Epithelial cell of esophagus (primary cell): ENCODE results near the gene LEKR1.

Experiments
- DNase-seq: peaks from one replicate; pipeline ENCODE4 v3.0.0; 2010; ENCODE audit warnings: low read depth
- H3K4me3 ChIP-seq: 2 replicates; pipeline ENCODE4 v1.5.1; 2011; ENCODE audit warnings: mild to moderate bottlenecking, low read length, control low read depth
- CTCF ChIP-seq: IDR thresholded peaks from 2 replicates; pipeline ENCODE4 v1.5.1; 2011; ENCODE audit warnings: low read depth, mild to moderate bottlenecking, low read length, control low read depth, inconsistent platforms; ENCODE audit not compliant: insufficient read depth; ENCODE audit errors: missing control alignments

The LEKR1 gene

DNA sequence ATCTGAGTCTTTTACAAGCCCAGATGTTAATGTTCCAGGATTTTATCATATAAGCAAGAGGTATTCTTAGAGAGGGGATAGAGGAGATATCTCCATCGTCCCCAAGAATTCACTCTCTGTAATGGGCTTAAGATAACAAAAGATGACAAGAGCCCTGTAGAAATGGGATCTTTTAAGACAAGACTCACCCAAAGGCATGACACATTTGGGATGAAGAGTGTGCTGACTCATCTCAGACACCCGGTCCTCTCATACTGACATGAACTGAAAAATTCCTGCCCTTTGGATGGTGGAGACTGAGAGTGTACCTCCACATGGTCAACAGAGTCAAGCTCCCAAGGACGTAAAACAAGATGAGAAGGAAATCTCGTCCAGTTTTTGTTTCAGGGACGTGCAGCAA is 11.0 kb downstream of the LEKR1 start:
- H3K4me3 ChIP-seq, result no peak overlapping the region
- no peak for TF ChIP-seq CTCF
- DNase-seq, result peak; percentile 63

- DNase-seq, result no peak
- no peak overlapping the region for H3K4me3 ChIP-seq
- TF ChIP-seq CTCF, result no peak
Observed at GRCh38 chr3:156838035-156838434, 11.9 kb downstream of the LEKR1 start.

- H3K4me3 ChIP-seq, result no peak overlapping the region
- no peak for TF ChIP-seq CTCF
- no peak for DNase-seq
Observed at GRCh38 chr3:156840826-156841689, 14.9 kb downstream of the LEKR1 start.

GRCh38 chr3:156843071-156843808 is 17.1 kb downstream of the LEKR1 start:
- TF ChIP-seq CTCF, result no peak
- DNase-seq, result no peak
- no peak overlapping the region for H3K4me3 ChIP-seq

GRCh38 chr3:156847752-156848448 is 21.7 kb downstream of the LEKR1 start:
- no peak for DNase-seq
- H3K4me3 ChIP-seq, result no peak overlapping the region
- TF ChIP-seq CTCF, result no peak

DNA sequence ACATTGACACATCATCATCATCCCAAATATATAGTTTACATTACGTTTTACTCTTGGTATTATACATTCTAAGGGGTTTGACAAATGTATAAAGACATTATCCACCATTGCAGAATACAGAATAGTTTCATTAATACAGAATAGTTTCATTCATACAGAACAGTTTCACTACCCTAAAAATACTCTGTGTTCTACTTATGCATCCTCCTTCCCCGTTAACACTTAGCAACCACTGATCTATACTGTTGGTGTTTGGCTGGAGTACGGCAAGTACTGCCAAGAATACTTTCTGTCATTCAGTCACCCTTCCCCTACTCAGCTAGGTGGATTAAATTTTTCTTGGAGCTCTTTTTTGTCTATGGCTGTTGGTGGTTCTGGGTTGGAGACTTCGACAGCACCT is 33.4 kb downstream of the LEKR1 start:
- no peak for DNase-seq
- H3K4me3 ChIP-seq, result no peak overlapping the region
- TF ChIP-seq CTCF, result no peak
